ENCODE results near the gene MED15.

GRCh38 chr22:20635227-20635591 lies 127.8 kb downstream of the MED15 start:
- no peak for TF ChIP-seq POLR2AphosphoS5 (IDR thresholded peaks at IDR 0.05)
- TF ChIP-seq, protein P1, sequence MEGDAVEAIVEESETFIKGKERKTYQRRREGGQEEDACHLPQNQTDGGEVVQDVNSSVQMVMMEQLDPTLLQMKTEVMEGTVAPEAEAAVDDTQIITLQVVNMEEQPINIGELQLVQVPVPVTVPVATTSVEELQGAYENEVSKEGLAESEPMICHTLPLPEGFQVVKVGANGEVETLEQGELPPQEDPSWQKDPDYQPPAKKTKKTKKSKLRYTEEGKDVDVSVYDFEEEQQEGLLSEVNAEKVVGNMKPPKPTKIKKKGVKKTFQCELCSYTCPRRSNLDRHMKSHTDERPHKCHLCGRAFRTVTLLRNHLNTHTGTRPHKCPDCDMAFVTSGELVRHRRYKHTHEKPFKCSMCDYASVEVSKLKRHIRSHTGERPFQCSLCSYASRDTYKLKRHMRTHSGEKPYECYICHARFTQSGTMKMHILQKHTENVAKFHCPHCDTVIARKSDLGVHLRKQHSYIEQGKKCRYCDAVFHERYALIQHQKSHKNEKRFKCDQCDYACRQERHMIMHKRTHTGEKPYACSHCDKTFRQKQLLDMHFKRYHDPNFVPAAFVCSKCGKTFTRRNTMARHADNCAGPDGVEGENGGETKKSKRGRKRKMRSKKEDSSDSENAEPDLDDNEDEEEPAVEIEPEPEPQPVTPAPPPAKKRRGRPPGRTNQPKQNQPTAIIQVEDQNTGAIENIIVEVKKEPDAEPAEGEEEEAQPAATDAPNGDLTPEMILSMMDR (IDR thresholded peaks at IDR 0.05 in 8 of 11, conservative IDR thresholded peaks at IDR 0.05 in 3 of 11) = no peak
